Measurements from ENCODE around the gene SLCO3A1. TPM values are rescaled to one million over a fixed set of nuclear protein-coding genes. Genes with fewer than 3 reads are reported as not detected.

The SLCO3A1 gene
- total RNA-seq, 1 donor = 5.4 TPM

DNA sequence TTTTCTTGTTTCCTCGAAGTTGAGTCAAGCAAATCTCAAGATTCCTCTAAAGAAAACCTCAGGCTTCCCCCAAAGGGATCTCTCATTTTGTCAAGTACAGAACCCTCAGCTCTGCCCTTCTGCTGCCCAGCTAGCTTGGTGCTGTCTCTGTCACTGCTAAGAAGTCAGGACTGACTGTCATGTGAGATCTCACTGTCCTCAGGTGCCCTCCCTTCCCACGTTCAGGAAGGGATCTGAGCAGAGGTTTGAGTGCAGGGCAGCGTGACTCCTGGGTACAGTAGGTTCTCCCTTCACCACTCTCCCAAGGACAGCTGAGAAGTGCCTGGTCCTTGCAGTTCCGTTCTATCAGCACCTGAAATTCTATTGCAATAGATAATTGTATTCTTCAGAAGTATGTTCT lies 229.7 kb downstream of the SLCO3A1 start:
- no peak for DNase-seq (ENCODE audit: insufficient read length, low spot score, missing footprints)
- H3K9me3 ChIP-seq (ENCODE audit: low read depth, low read length) = no peaks in the 10 kb centered on the region
- no peaks in the 10 kb centered on the region for H3K36me3 ChIP-seq (ENCODE audit: insufficient read depth, low read length)
- peaks cover 12% of the 10 kb centered on the region for H4K20me1 ChIP-seq (ENCODE audit: insufficient read depth, low read length)
- no peak overlapping the region for H3K27ac ChIP-seq (ENCODE audit: low read depth, low read length)
- no peak overlapping the region for H3K4me2 ChIP-seq (ENCODE audit: insufficient read depth, low read length)
- H2AFZ ChIP-seq (ENCODE audit: low read length) = no peak overlapping the region
- H3K79me2 ChIP-seq (ENCODE audit: insufficient read depth, low read length) = no peaks in the 10 kb centered on the region
- H3K27me3 ChIP-seq (ENCODE audit: insufficient read depth, low read length) = no peaks in the 10 kb centered on the region
- TF ChIP-seq, protein P1, sequence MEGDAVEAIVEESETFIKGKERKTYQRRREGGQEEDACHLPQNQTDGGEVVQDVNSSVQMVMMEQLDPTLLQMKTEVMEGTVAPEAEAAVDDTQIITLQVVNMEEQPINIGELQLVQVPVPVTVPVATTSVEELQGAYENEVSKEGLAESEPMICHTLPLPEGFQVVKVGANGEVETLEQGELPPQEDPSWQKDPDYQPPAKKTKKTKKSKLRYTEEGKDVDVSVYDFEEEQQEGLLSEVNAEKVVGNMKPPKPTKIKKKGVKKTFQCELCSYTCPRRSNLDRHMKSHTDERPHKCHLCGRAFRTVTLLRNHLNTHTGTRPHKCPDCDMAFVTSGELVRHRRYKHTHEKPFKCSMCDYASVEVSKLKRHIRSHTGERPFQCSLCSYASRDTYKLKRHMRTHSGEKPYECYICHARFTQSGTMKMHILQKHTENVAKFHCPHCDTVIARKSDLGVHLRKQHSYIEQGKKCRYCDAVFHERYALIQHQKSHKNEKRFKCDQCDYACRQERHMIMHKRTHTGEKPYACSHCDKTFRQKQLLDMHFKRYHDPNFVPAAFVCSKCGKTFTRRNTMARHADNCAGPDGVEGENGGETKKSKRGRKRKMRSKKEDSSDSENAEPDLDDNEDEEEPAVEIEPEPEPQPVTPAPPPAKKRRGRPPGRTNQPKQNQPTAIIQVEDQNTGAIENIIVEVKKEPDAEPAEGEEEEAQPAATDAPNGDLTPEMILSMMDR (IDR thresholded peaks at IDR 0.05; ENCODE audit: extremely low read depth, low read depth, low read length) = no peak
- no peak overlapping the region for H3K4me3 ChIP-seq (ENCODE audit: insufficient read depth, low read length)
- no peaks in the 10 kb centered on the region for H3K4me1 ChIP-seq (ENCODE audit: insufficient read depth, low read length)

GRCh38 chr15:92087211-92087610 lies 233.7 kb downstream of the SLCO3A1 start:
- Histone ChIP-seq H3K27me3 (ENCODE audit: insufficient read depth, low read length) (no peaks in the 10 kb centered on the region), H3K4me1 (ENCODE audit: insufficient read depth, low read length) (peaks cover 4% of the 10 kb centered on the region), H3K79me2 (ENCODE audit: insufficient read depth, low read length) (no peaks in the 10 kb centered on the region), H4K20me1 (ENCODE audit: insufficient read depth, low read length) (peaks cover 14% of the 10 kb centered on the region), H2AFZ (ENCODE audit: low read length) (no peak overlapping the region), H3K4me2 (ENCODE audit: insufficient read depth, low read length) (no peak overlapping the region), H3K36me3 (ENCODE audit: insufficient read depth, low read length) (no peaks in the 10 kb centered on the region), H3K27ac (ENCODE audit: low read depth, low read length) (no peak overlapping the region), H3K4me3 (ENCODE audit: insufficient read depth, low read length) (no peak overlapping the region), H3K9me3 (ENCODE audit: low read depth, low read length) (no peaks in the 10 kb centered on the region)
- TF ChIP-seq, protein P1 (IDR thresholded peaks at IDR 0.05; ENCODE audit: extremely low read depth, low read depth, low read length) = no peak
- no peak for DNase-seq (ENCODE audit: insufficient read length, low spot score, missing footprints)

DNA sequence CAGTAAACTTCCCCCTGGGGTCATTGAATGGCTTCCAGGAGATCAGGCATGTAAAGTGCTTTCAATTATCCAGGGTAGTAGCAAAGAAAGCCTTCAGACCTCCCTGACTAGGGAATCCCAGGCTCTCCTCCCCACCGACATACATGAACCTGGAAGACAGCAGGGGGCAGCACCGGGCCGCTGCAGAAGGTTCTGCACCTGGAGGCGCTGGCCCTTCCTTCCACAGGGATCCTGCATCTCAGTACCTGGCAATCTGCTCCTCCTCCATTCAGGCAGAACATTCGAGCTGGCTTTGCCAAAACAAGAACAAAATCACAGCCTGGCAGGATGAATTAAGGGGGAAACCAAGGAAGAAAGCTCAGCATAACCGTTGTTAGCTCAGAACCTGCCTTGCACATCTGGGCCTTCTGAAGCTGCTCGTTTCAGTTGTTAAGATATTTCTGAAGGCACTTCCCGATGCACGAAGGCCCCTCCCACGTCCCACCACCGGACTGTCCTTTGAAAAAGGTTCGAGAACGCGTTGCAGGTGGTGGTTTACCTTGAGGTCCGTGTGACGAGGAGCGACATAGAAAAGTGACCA lies 237.7 kb downstream of the SLCO3A1 start:
- Histone ChIP-seq H3K36me3 (ENCODE audit: insufficient read depth, low read length) (no peaks in the 10 kb centered on the region), H2AFZ (ENCODE audit: low read length) (no peak overlapping the region), H4K20me1 (ENCODE audit: insufficient read depth, low read length) (peaks cover 4% of the 10 kb centered on the region), H3K79me2 (ENCODE audit: insufficient read depth, low read length) (no peaks in the 10 kb centered on the region), H3K4me1 (ENCODE audit: insufficient read depth, low read length) (peaks cover 12% of the 10 kb centered on the region), H3K9me3 (ENCODE audit: low read depth, low read length) (no peaks in the 10 kb centered on the region), H3K27ac (ENCODE audit: low read depth, low read length) (no peak overlapping the region), H3K4me2 (ENCODE audit: insufficient read depth, low read length) (no peak overlapping the region), H3K4me3 (ENCODE audit: insufficient read depth, low read length) (no peak overlapping the region), H3K27me3 (ENCODE audit: insufficient read depth, low read length) (no peaks in the 10 kb centered on the region)
- TF ChIP-seq, protein P1 (IDR thresholded peaks at IDR 0.05; ENCODE audit: extremely low read depth, low read depth, low read length) = peak; percentile 63
- peak; percentile 70 for DNase-seq (ENCODE audit: insufficient read length, low spot score, missing footprints)

GRCh38 chr15:92092289-92093105 lies 239.0 kb downstream of the SLCO3A1 start:
- Histone ChIP-seq H3K27me3 (ENCODE audit: insufficient read depth, low read length) (no peaks in the 10 kb centered on the region), H3K79me2 (ENCODE audit: insufficient read depth, low read length) (no peaks in the 10 kb centered on the region), H2AFZ (ENCODE audit: low read length) (peak overlapping the region; percentile 66), H4K20me1 (ENCODE audit: insufficient read depth, low read length) (peaks cover 4% of the 10 kb centered on the region), H3K9me3 (ENCODE audit: low read depth, low read length) (no peaks in the 10 kb centered on the region), H3K4me1 (ENCODE audit: insufficient read depth, low read length) (peaks cover 12% of the 10 kb centered on the region), H3K36me3 (ENCODE audit: insufficient read depth, low read length) (no peaks in the 10 kb centered on the region), H3K4me2 (ENCODE audit: insufficient read depth, low read length) (peak overlapping the region; percentile 65), H3K4me3 (ENCODE audit: insufficient read depth, low read length) (peak overlapping the region; percentile 44), H3K27ac (ENCODE audit: low read depth, low read length) (peak overlapping the region; percentile 42)
- TF ChIP-seq, protein P1 (IDR thresholded peaks at IDR 0.05; ENCODE audit: extremely low read depth, low read depth, low read length) = no peak
- DNase-seq (ENCODE audit: insufficient read length, low spot score, missing footprints) = peak; percentile 76
